ENCODE data around the gene CARS2. TPM values are rescaled to one million over a fixed set of nuclear protein-coding genes. Genes with fewer than 3 reads are reported as not detected.

The CARS2 gene
- total RNA-seq, 4 donors from 2014 or later: 50.6 to 123 (median 97.7) TPM

DNA sequence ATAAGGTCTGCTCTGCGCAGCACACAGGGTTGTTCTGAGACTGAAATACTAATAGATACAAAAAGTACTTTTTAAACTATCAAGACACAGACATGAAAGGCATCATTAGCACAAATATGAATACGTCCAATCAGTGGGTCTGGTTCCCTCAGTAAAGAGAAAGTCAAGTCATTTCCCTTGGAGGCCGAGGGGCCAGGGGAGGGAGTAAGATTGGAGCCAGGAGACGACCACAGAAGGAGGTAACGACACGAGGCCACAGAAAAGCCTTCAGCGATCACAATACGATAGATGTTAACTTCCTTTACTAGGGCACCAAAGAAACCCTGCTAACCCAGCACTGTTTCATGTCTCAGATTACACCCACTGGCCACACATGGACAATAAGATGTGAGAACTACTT lies 5.3 kb downstream of the CARS2 start:
- Histone ChIP-seq H3K36me3 (peaks cover 0 to 52% (median 0%) of the 10 kb centered on the region in 3 donors), H3K4me3 (no peak overlapping the region), H3K27me3 (no peaks in the 10 kb centered on the region), H3K9me3 (no peaks in the 10 kb centered on the region), H3K4me1 (peaks cover 0 to 11% (median 0%) of the 10 kb centered on the region in 4 donors), H3K27ac (no peak overlapping the region)
- TF ChIP-seq POLR2A (IDR thresholded peaks at IDR 0.05): no peak
- TF ChIP-seq, protein P1, sequence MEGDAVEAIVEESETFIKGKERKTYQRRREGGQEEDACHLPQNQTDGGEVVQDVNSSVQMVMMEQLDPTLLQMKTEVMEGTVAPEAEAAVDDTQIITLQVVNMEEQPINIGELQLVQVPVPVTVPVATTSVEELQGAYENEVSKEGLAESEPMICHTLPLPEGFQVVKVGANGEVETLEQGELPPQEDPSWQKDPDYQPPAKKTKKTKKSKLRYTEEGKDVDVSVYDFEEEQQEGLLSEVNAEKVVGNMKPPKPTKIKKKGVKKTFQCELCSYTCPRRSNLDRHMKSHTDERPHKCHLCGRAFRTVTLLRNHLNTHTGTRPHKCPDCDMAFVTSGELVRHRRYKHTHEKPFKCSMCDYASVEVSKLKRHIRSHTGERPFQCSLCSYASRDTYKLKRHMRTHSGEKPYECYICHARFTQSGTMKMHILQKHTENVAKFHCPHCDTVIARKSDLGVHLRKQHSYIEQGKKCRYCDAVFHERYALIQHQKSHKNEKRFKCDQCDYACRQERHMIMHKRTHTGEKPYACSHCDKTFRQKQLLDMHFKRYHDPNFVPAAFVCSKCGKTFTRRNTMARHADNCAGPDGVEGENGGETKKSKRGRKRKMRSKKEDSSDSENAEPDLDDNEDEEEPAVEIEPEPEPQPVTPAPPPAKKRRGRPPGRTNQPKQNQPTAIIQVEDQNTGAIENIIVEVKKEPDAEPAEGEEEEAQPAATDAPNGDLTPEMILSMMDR (IDR thresholded peaks at IDR 0.05): no peak
- no peak for DNase-seq

DNA sequence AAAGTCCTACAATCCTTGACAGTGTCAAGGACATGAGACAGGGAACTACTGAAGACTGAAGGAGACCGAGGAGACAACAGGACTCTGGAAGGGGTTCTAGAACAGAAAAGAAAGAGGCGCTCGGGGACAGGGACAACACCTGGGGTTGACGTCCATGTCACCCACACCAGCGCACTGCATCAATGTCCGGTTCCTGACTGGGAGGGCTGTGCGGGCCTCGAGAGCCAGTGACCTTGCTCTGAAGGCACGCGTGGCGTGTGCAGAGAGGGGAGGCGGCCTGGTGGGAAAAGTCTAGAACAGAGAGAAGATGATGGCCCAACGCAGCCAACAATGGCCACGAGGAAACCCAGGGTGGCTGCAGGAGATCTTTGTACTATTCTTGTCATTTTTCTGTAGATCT lies 5.7 kb downstream of the CARS2 start:
- Histone ChIP-seq H3K4me3 (no peak overlapping the region), H3K27me3 (no peaks in the 10 kb centered on the region), H3K36me3 (peaks cover 0 to 52% (median 0%) of the 10 kb centered on the region in 3 donors), H3K27ac (no peak overlapping the region), H3K4me1 (peaks cover 0 to 9% (median 0%) of the 10 kb centered on the region in 4 donors), H3K9me3 (no peaks in the 10 kb centered on the region)
- no peak for DNase-seq
- no peak for TF ChIP-seq POLR2A (IDR thresholded peaks at IDR 0.05)
- TF ChIP-seq, protein P1 (IDR thresholded peaks at IDR 0.05): no peak

DNA sequence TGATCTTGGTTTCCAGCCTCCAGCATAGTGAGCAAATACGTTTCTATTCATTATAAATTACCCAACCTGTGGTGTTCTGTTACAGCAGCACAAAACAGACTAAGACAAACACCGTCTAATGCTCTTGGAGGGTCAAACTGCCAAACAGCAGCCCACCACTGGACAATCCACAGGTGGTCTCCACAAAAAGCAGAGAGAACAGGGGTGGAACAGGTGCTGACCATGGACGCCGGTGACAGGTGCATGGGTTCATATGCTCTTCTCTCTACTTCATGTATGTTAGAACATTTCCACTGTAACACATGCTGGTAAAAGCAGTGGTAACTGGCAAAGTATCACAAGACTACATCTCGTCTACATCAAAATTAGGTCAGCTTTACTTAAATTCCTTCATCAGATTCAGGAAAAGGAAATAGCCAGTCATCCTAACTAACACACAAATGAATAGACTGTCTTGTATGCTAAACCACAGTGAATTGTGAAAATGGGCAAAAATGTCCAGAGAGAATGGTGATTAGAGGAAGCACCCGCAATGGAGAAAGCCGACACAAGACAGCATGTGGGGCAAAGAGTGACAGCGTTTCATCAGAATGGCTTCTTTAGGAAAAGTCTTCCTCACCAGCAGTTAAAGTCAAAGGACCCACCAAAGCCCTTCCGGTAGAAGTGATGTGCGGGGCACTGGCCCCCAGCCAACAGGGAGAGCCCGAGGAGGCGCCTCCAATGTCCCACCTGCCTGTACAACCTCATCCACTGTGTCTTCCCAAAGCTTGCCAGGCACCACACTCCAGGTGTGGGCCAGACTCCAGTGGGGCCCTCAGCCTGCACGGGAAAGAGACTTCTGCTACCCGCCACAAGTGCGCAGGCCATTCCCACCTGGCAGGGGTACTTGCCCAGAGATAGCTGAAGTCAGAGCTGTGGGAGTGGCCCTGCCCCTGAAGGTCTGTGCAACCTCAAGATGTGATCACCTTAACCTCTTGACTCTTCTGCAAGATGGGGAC lies 6.5 kb downstream of the CARS2 start:
- no peak for DNase-seq
- Histone ChIP-seq H3K27me3 (no peaks in the 10 kb centered on the region), H3K4me1 (peaks cover 0 to 2% (median 0%) of the 10 kb centered on the region in 4 donors), H3K27ac (no peak overlapping the region), H3K9me3 (no peaks in the 10 kb centered on the region), H3K36me3 (peaks cover 0 to 58% (median 0%) of the 10 kb centered on the region in 3 donors), H3K4me3 (no peak overlapping the region)
- TF ChIP-seq, protein P1 (IDR thresholded peaks at IDR 0.05): no peak

DNA sequence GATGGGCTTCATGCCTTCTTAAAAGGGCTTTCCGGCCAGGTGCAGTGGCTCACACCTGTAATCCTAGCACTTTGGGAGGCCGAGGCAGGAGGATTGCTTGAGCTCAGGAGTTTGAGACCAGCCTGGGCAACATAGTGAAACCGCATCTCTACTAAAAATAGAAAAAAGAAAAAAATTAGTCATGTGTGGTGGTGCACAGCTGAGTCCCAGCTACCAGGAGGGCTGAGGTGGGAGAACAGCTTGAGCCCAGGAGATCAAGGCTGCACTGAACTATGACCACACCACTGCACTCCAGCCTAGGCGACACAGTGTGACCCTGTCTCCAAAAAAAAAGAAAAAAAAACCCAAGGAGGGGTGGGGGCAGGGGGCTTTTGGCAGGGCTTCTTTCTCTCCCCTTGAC lies 7.2 kb downstream of the CARS2 start:
- peaks cover 0 to 66% (median 0%) of the 10 kb centered on the region in 3 donors for H3K36me3 ChIP-seq
- no peaks in the 10 kb centered on the region for H3K4me1 ChIP-seq
- H3K9me3 ChIP-seq: no peaks in the 10 kb centered on the region
- TF ChIP-seq POLR2A (IDR thresholded peaks at IDR 0.05): no peak
- TF ChIP-seq, protein P1 (IDR thresholded peaks at IDR 0.05): no peak
- no peak overlapping the region for H3K27ac ChIP-seq
- no peak overlapping the region for H3K4me3 ChIP-seq
- DNase-seq: no peak
- H3K27me3 ChIP-seq: no peaks in the 10 kb centered on the region

DNA sequence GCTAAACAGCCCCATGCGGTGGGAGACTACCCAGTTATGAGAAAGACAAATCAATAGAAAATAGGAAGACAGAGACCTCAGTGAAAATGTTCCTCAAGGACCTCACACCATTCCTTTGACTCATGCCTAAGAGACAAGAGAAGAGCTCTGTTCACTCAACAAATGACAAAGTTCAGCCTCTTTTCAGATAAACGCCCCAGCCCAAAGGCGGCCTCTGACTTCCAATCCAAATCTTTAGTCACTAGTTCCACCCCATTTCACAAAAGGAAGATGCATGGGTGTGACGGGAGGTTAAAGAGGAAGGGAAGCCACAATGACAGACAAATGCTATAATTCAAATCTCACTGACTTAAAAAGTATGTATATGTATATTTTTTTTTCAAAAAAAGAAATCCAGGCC lies 8.1 kb downstream of the CARS2 start:
- TF ChIP-seq, protein P1 (IDR thresholded peaks at IDR 0.05): no peak
- no peak for TF ChIP-seq POLR2A (IDR thresholded peaks at IDR 0.05)
- H3K36me3 ChIP-seq: peaks cover 0 to 67% (median 0%) of the 10 kb centered on the region in 3 donors

More for the DNA sequence above, 8.1 kb downstream of the CARS2 start:
- no peaks in the 10 kb centered on the region for H3K9me3 ChIP-seq
- no peaks in the 10 kb centered on the region for H3K4me1 ChIP-seq
- no peak overlapping the region for H3K27ac ChIP-seq
- DNase-seq: no peak
- no peak overlapping the region for H3K4me3 ChIP-seq
- H3K27me3 ChIP-seq: no peaks in the 10 kb centered on the region

Data from Peyer's patch (tissue), 4 donors.